Epidermal melanocyte (primary cell): ENCODE measurements around the gene LRP1B.
"Not testable (repeated sequence)": the region's sequence is repeated elsewhere in the genome, so short reads cannot be mapped to it uniquely, and the experiment has no call there.

ENCODE experiments used
- DNase-seq: peaks from one replicate; pipeline ENCODE4 v3.0.0; 2011; ENCODE audit warnings: low spot score; ENCODE audit not compliant: insufficient read length

Gene LRP1B

DNA sequence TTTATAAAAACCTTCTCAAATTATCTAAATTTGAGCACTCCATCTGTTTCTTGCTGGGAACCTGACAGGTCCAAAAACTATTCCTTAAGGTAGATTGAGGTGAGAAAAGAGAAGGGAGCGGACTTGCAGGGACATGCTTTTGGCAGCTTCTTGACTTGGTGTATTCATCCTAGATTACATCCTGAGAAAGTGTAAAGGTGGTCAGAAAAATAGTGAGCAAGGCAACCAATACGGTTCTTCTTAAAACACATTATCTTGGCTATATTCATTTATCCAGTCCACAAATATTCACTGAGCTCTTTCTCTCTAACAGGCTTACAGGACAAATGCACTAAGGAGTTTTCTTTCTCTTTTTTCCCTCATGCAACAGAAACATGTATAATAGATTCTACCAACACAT lies 230.0 kb downstream of the LRP1B start:
- DNase-seq: no peak

DNA sequence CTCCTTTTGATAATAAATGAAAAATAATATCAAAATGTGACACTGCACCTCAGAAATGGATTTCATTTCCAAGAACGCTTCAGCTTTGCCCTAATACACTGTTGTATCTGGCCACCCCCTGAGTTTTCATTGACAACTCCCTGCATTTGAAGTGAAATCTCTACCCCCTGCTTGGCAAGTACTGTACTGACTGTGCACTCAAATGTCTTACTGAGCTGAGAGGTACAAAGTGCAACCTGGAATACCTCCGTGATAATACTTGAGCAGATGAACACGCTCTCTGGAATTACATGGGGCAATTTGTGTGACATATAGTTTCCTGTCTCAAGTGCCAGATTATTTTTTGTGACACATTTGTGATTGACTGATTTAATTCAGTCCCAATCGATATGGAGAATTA lies 231.1 kb downstream of the LRP1B start:
- DNase-seq: no peak

DNA sequence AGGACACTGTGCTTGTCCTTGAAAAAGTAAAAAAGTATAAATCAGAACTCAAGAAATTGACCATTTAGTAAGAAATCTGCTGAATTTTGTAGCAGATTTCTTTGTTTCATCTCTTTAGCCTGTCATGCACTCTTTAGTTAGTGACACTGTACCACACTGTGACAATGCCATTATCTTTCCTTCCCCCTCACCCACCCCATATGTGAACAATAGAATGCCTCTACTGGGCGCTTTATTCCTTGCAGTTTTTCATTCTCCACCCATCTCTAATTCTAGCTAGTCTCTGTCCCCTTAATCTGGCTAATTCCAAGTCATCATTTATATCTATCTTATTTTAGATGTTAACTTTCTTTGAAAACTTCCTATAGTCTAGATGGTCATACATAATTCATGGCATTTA lies 241.0 kb downstream of the LRP1B start:
- DNase-seq: no peak

GRCh38 chr2:141888987-141889555 lies 241.7 kb downstream of the LRP1B start:
- no peak for DNase-seq

GRCh38 chr2:141887363-141887762 lies 243.5 kb downstream of the LRP1B start:
- DNase-seq: no peak

GRCh38 chr2:141878016-141878415 lies 252.8 kb downstream of the LRP1B start:
- no peak for DNase-seq

DNA sequence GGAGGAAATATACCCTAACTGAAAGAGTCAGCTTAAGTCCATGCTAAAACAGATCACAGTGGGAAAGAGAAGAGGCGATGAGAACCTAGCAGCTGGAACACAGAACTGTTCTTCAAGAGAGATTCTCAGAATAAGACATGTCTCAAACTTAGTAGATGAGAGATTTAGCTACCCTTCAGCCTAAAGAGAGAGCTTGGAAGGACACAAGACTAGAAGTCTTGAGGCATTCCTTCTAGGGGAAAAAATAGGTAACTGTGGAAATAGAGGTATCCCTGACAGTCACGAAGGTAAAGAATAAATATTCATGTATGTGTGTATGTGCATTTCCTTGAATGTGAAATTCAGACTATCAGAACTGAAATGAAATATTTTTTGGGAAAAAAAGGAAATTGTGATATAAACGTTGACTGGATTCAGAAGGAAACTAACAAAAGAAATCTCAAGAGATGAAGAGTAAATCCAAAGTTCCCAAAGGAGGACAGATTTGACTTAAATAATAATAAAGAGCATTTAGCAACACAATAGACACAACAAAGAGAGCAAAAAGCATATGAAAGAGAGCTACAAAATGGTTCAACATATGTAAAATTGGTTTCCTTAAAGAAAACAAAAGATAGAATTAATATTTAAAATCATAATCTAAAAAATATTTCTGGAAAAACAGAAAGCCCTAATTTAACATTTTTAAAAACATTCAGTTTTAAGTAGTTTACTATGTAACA lies 258.7 kb downstream of the LRP1B start:
- no peak for DNase-seq

- DNase-seq: no peak
These were observed 261.2 kb downstream of the LRP1B start for GRCh38 chr2:141869572-141869971.

- DNase-seq: no peak
These were observed 266.9 kb downstream of the LRP1B start for GRCh38 chr2:141863964-141864363.

DNA sequence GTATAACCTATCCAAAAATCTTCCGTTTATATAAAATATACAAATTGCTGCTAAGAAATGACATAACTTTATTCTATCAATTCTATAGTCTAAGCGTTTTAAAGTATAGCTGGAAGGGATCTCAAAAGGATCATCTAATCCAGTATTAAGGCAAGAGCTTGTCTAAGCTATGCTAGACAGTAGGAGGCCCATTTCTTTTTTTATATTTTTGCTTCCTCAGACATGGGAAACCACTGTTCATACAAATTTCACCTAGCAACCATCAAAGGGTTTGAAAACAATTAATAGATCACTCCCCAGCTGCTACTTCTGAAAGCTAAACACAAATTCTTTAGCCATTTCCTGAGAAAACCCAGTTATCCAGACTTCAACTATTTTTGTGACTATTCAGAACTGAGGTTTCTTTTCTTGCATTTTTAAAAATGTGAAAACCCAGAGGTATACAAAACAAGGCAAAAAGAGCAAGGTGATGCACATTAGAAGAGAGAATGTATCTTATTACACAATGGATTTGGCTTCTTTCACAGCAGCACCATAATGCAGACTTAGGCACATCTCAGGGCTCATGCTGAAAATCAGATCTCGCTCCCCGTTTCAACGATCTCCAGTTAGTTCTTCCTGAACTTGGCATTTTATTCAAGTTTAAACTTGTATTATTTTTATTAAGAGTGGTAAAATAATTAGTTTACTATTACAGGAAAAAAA lies 274.4 kb downstream of the LRP1B start:
- DNase-seq: no peak

DNA sequence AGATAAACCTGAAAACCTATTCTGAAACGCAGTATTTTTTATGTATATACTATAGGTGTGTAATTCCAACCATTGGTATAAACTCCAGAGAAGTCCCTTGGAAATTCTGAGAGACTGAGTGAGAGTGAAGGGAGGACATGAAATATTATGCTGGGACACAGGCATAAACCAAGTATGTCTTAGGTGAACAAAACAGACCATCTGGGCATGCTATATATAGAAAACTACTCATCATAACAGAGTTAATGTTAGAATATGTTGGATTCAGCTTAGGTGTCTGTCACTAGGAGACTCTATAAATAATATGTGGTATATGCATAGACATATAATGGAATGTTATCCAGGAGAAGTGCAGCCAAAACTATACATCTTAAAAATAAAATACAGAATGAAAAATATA lies 282.6 kb downstream of the LRP1B start:
- no peak for DNase-seq

DNA sequence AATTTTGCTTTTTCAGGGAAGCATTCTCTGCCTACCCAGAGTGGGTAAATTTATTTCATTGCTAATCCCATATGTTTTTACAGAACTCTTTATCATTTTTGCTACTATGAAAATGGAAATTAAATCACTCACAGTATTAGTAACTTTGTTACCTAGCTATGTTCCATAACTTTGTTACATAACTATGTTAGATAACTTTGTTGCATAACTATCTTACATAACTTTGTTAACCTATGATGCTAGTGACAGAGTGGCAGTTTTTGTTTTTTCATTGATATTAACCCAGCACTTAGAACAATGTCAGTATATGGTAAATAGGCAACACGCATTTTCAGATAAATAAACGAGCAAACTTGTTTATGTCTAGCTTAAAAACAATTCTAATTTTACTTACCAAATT lies 286.6 kb downstream of the LRP1B start:
- no peak for DNase-seq

DNA sequence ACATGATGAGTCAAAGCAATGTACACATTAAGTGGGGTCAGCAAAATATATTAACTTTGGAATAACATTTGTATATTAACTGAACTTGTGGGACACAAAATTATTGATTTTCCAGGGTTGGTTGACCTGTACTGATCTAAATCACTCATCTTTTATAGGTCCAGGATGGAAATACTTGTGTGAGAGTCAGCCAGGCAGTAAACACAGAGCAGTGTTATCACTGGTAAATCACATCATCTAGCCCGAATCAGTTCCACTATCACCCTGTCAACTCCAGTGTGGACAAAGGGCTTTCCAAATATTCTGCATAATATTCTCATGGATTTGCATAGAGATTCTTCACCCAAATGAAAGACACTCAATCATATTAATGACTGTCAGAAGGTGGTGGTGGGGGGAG lies 295.7 kb downstream of the LRP1B start:
- DNase-seq: no peak

- DNase-seq: no peak
These were observed 302.1 kb downstream of the LRP1B start for GRCh38 chr2:141828761-141829160.

GRCh38 chr2:141824790-141825189 lies 306.0 kb downstream of the LRP1B start:
- DNase-seq: no peak

DNA sequence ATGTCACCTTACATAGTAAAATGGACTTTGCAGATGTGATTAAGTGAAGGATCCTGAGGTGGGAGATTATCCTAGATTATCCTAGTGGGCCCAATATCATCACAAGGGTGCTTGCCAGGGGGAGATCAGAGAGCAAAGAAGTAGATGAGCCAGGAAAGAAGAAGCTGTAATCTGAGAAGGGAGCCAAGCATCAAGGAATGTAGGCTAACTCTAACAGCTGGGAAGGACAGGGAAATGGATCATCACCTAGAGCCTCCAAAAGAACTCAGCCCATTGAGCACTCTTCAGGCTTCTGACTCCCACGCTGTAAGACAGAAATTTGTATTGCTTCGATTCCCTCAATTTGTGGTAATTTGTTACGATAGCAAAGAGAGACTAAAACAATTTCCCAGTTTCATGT lies 309.9 kb downstream of the LRP1B start:
- DNase-seq: no peak

DNA sequence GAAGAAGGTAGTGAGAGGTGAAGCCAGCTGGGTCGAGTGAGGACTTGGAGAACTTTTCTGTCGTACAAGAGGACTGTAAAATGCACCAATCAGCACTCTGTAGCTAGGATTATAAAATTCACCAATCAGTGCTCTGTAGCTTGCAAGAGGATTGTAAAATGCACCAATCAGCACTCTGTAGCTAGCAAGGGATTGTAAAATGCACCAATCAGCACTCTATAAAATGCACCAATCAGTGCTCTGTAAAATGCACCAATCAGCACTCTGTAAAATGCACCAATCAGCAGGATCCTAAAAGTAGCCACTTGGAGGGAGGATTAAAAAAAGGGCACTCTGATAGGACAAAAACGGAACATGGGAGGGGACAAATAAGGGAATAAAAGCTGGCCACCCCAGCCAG lies 315.5 kb downstream of the LRP1B start:
- DNase-seq: not testable (repeated sequence)

DNA sequence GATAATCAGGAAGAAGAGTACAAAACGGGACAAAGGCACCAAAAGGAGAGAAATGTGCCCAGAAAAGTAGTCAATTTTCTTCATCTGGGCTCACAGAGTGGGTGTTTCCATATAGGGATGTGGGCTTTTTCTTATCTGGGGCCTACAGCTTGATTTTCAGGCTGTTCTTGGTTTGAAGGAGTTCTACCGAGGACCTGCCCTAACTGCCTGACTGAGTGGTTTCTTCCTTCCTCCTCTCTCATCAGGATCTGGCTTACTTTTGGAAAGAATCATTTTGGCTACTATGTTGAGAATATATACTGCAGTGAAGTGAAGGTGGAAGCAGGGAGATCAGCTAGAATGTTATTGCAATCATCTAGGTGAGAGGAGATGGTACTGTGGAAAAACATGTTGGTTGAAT lies 316.7 kb downstream of the LRP1B start:
- DNase-seq: no peak

DNA sequence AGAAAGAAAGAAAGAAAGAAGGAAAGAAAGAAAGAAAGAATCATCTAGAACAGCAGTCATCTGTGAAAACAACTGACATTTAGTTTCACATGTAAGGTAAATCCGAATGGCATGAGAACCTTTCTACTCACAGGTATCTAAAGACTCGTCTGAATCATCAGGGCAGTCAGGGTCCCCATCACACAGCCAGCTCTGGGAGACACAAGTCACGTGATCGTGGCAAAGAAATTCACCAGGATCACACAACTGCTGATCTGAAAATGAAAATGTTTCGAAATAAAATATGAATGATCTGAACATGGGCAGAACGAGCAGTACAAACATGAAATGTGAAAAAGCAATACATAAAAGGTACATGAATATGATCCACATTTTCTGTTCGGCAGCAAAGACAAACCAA lies 320.7 kb downstream of the LRP1B start:
- no peak for DNase-seq

DNA sequence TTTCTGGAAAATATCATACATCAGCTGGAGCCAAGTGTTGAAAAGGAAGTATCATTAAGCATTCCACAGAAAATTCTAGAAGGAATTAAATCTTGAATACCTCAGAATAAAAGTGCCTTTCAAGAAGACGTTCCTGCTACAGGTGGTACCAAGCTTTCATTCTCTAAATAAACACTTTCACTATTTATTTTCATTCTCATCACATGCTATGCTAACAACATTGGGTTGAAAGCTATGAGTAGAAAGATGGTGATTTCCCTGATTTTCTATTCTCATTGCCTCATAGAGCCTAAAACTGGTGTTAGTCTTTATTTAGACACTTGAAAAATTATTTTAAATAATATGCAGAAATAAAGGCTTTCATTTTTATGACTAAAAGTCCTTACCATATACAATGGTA lies 324.7 kb downstream of the LRP1B start:
- DNase-seq: no peak

- no peak for DNase-seq
These were observed 325.5 kb downstream of the LRP1B start for GRCh38 chr2:141805302-141805701.

GRCh38 chr2:141796449-141796848 lies 334.4 kb downstream of the LRP1B start:
- DNase-seq: no peak

GRCh38 chr2:141791521-141791920 lies 339.3 kb downstream of the LRP1B start:
- no peak for DNase-seq
